CD4-positive, alpha-beta memory T cell (primary cell): ENCODE measurements around the gene ZNF774. TPM values are rescaled to one million over a fixed set of nuclear protein-coding genes. Genes with fewer than 3 reads are reported as not detected.
A peak's percentile ranks its signal among the peaks of the same experiment; 100 is the strongest.

ENCODE experiments used
- CTCF ChIA-PET: fragments of 350-600 bp; sonication (Branson Sonifier 250); formaldehyde crosslinking; loops from one replicate; lab custom pipeline; 2021; ENCODE audit warnings: inconsistent platforms; ENCODE audit not compliant: partially characterized antibody; lab: Charles Lee
- POLR2A ChIA-PET: fragments of 350-600 bp; sonication (Branson Sonifier 250); formaldehyde crosslinking; loops from one replicate; lab custom pipeline; 2021; ENCODE audit not compliant: partially characterized antibody; lab: Charles Lee
- DNase-seq, 5 donors: peaks; one replicate each; pipeline versions ENCODE4 v3.0.0 to v3.0.0-alpha.2; 2020 to 2022; ENCODE audit warnings: mixed read lengths in 1 of 5
- H3K27ac ChIP-seq: one replicate; pipeline ENCODE4 v1.7.0; 2013; ENCODE audit warnings: low read depth, low read length
- H3K27me3 ChIP-seq: 2 replicates; pipeline ENCODE4 v1.7.0; 2013; ENCODE audit warnings: mild to moderate bottlenecking, low read length, moderate library complexity; ENCODE audit not compliant: insufficient read depth
- H3K36me3 ChIP-seq: 2 replicates; pipeline ENCODE4 v1.7.0; 2013; ENCODE audit warnings: mild to moderate bottlenecking, low read length, moderate library complexity; ENCODE audit not compliant: insufficient read depth
- H3K4me1 ChIP-seq: 2 replicates; pipeline ENCODE4 v1.7.0; 2013; ENCODE audit warnings: mild to moderate bottlenecking, low read length, moderate library complexity; ENCODE audit not compliant: insufficient read depth
- H3K4me3 ChIP-seq, 2 donors: one replicate each; pipeline ENCODE4 v1.7.0; 2013; ENCODE audit warnings: low read length in 2 of 2, mild to moderate bottlenecking in 1 of 2
- H3K9me3 ChIP-seq, 2 donors: one replicate each; pipeline ENCODE4 v1.7.0; 2013; ENCODE audit warnings: low read length in 2 of 2, control low read depth in 1 of 2; ENCODE audit not compliant: control insufficient read depth in 1 of 2
- H3K27ac Mint-ChIP-seq, 7 donors: one replicate each; pipeline ENCODE4 v1.8.0; 2020 to 2021; ENCODE audit warnings: mixed read lengths in 7 of 7, mild to moderate bottlenecking in 6 of 7, inconsistent platforms in 3 of 7, moderate library complexity in 3 of 7
- H3K27me3 Mint-ChIP-seq, 2 donors: one replicate each; pipeline ENCODE4 v1.8.0; 2020 to 2021; ENCODE audit warnings: mixed read lengths in 2 of 2
- H3K36me3 Mint-ChIP-seq, 2 donors: one replicate each; pipeline ENCODE4 v1.8.0; 2020 to 2021; ENCODE audit warnings: mixed read lengths in 2 of 2, inconsistent platforms in 1 of 2, mild to moderate bottlenecking in 1 of 2
- H3K4me1 Mint-ChIP-seq, 4 donors: one replicate each; pipeline ENCODE4 v1.8.0; 2020 to 2021; ENCODE audit warnings: mixed read lengths in 4 of 4, mild to moderate bottlenecking in 1 of 4
- H3K4me3 Mint-ChIP-seq, 8 donors: one replicate each; pipeline ENCODE4 v1.8.0; 2020 to 2021; ENCODE audit warnings: mixed read lengths in 8 of 8, mild to moderate bottlenecking in 7 of 8, moderate library complexity in 6 of 8, inconsistent platforms in 3 of 8
- H3K9me3 Mint-ChIP-seq, 8 donors: one replicate each; pipeline ENCODE4 v1.8.0; 2020 to 2021; ENCODE audit warnings: mixed read lengths in 8 of 8, mild to moderate bottlenecking in 5 of 8, inconsistent platforms in 3 of 8, moderate library complexity in 1 of 8
- intact Hi-C: fragments of 100-400 bp; cut with micrococcal nuclease; formaldehyde crosslinking; loops from one replicate; pipeline ENCODE4 v1.15.1; 2023
- polyA plus RNA-seq, 2 donors: library from polyadenylated mRNA; unstranded; fragments of 300-500 nt; fragmentation: Illumina TruSeq; gene quantifications; one replicate each; pipeline ENCODE4 v1.2.3, GENCODE V29; 2021
- total RNA-seq, 2 experiments: library from RNA; stranded (reverse); gene quantifications; one replicate each; pipeline ENCODE4 v1.2.3, GENCODE V29; 2021

The ZNF774 gene
- total and polyA plus RNA-seq, 4 experiments from 2014 or later = 0.78 to 0.81 TPM; not detected in 2

GRCh38 chr15:90349821-90350220 is 2.3 kb upstream of the ZNF774 start:
- no peak overlapping the region for H3K27ac Mint-ChIP-seq
- CTCF ChIA-PET = no interaction called here
- DNase-seq = no peak

GRCh38 chr15:90351479-90352106 is 491 bp upstream of the ZNF774 start:
- peaks cover 10% of the 10 kb centered on the region for H3K4me1 ChIP-seq
- Mint-ChIP-seq H3K36me3 (no peaks in the 10 kb centered on the region), H3K27me3 (peaks cover 0 to 1% of the 10 kb centered on the region in 2 donors), H3K4me3 (peak overlapping the region; percentile 83 to 95 (median 90)), H3K27ac (peak overlapping the region in 3 of 7 donors; percentile 28 to 75 (median 46)), H3K4me1 (peaks cover 8 to 20% (median 14%) of the 10 kb centered on the region in 4 donors), H3K9me3 (peaks cover 0 to 2% (median 0%) of the 10 kb centered on the region in 8 donors)
- POLR2A ChIA-PET = interaction anchor here (0.9 to 1.4 kb wide), 5 partner anchors 10 to 461 kb away, joined by 3 to 5 read pairs (median 4); partner anchors contain the start of gene IQGAP1
- CTCF ChIA-PET = interaction anchor here (0.7 to 2.1 kb wide), 6 partner anchors 9 to 131 kb away, joined by 3 to 6 read pairs (median 4); no protein-coding TSS in a partner anchor
- no peaks in the 10 kb centered on the region for H3K36me3 ChIP-seq
- peak overlapping the region; percentile 50 to 79 for H3K4me3 ChIP-seq
- intact Hi-C loops = loop anchor here (1.0 to 5.0 kb wide), 2 partner anchors 11 to 36 kb away; partner anchors contain the start of gene IQGAP1
- no peaks in the 10 kb centered on the region for H3K9me3 ChIP-seq
- H3K27me3 ChIP-seq = no peaks in the 10 kb centered on the region
- DNase-seq = no peak
- H3K27ac ChIP-seq = no peak overlapping the region

More at GRCh38 chr15:90349821-90350220, 2.3 kb upstream of the ZNF774 start:
- Mint-ChIP-seq H3K9me3 (peaks cover 0 to 2% (median 0%) of the 10 kb centered on the region in 8 donors), H3K4me3 (no peak overlapping the region), H3K36me3 (no peaks in the 10 kb centered on the region), H3K4me1 (peaks cover 8 to 20% (median 14%) of the 10 kb centered on the region in 4 donors), H3K27me3 (peaks cover 0 to 1% of the 10 kb centered on the region in 2 donors)
- no peaks in the 10 kb centered on the region for H3K36me3 ChIP-seq
- no peak overlapping the region for H3K4me3 ChIP-seq
- H3K9me3 ChIP-seq = no peaks in the 10 kb centered on the region
- no peak overlapping the region for H3K27ac ChIP-seq
- no peaks in the 10 kb centered on the region for H3K27me3 ChIP-seq
- H3K4me1 ChIP-seq = peaks cover 10% of the 10 kb centered on the region
- intact Hi-C loops = loop anchor here (5.0 kb wide), 1 partner anchor 37 kb away; the partner anchor contains the start of gene IQGAP1
- POLR2A ChIA-PET = no interaction called here

GRCh38 chr15:90354986-90355385 is 2.9 kb downstream of the ZNF774 start:
- Histone ChIP-seq H3K27ac (no peak overlapping the region), H3K4me1 (peaks cover 10% of the 10 kb centered on the region), H3K36me3 (no peaks in the 10 kb centered on the region), H3K27me3 (no peaks in the 10 kb centered on the region), H3K4me3 (no peak overlapping the region), H3K9me3 (no peaks in the 10 kb centered on the region)
- Mint-ChIP-seq H3K4me1 (peaks cover 5 to 16% (median 11%) of the 10 kb centered on the region in 4 donors), H3K27ac (no peak overlapping the region), H3K4me3 (no peak overlapping the region), H3K36me3 (no peaks in the 10 kb centered on the region), H3K27me3 (no peaks in the 10 kb centered on the region), H3K9me3 (peaks cover 0 to 2% (median 0%) of the 10 kb centered on the region in 8 donors)
- intact Hi-C loops = loop anchor here (5.0 kb wide), 1 partner anchor 32 kb away; the partner anchor contains the start of gene IQGAP1
- POLR2A ChIA-PET = interaction anchor here (1.0 kb wide), 1 partner anchor 126 kb away, joined by 3 read pairs; no protein-coding TSS in a partner anchor
- no peak for DNase-seq
- CTCF ChIA-PET = interaction anchor here (0.6 to 1.8 kb wide), 2 partner anchors 72 to 89 kb away, joined by 3 read pairs; no protein-coding TSS in a partner anchor

GRCh38 chr15:90358124-90359033 is 6.3 kb downstream of the ZNF774 start:
- H3K9me3 ChIP-seq = no peaks in the 10 kb centered on the region
- no peaks in the 10 kb centered on the region for H3K36me3 ChIP-seq
- Mint-ChIP-seq H3K36me3 (no peaks in the 10 kb centered on the region), H3K4me3 (no peak overlapping the region), H3K27me3 (no peaks in the 10 kb centered on the region), H3K27ac (no peak overlapping the region), H3K9me3 (peaks cover 0 to 3% (median 0%) of the 10 kb centered on the region in 8 donors), H3K4me1 (peaks cover 6 to 15% (median 14%) of the 10 kb centered on the region in 4 donors)
- intact Hi-C loops = no loop called here
- H3K4me1 ChIP-seq = peaks cover 15% of the 10 kb centered on the region
- no peak for DNase-seq
- CTCF ChIA-PET = interaction anchor here (0.6 to 3.0 kb wide), 2 partner anchors 38 to 346 kb away, joined by 3 to 12 read pairs; no protein-coding TSS in a partner anchor
- H3K27ac ChIP-seq = no peak overlapping the region
- POLR2A ChIA-PET = no interaction called here
- no peaks in the 10 kb centered on the region for H3K27me3 ChIP-seq
- no peak overlapping the region for H3K4me3 ChIP-seq

- Histone ChIP-seq H3K27ac (no peak overlapping the region), H3K4me1 (peaks cover 15% of the 10 kb centered on the region), H3K36me3 (no peaks in the 10 kb centered on the region), H3K4me3 (no peak overlapping the region), H3K9me3 (no peaks in the 10 kb centered on the region), H3K27me3 (no peaks in the 10 kb centered on the region)
- H3K4me3 Mint-ChIP-seq = no peak overlapping the region
- no peaks in the 10 kb centered on the region for H3K27me3 Mint-ChIP-seq
- H3K27ac Mint-ChIP-seq = no peak overlapping the region
- H3K4me1 Mint-ChIP-seq = peaks cover 9 to 24% (median 20%) of the 10 kb centered on the region in 4 donors
- no peaks in the 10 kb centered on the region for H3K36me3 Mint-ChIP-seq
- ChIA-PET POLR2A (interaction anchor here (1.5 kb wide), 1 partner anchor 27 kb away, joined by 6 read pairs; the partner anchor contains the start of gene IQGAP1), CTCF (interaction anchor here (0.7 to 5.7 kb wide), 19 partner anchors 9 to 425 kb away, joined by 3 to 166 read pairs (median 5); partner anchors contain the start of genes IQGAP1 and ZNF774)
- DNase-seq = no peak
- intact Hi-C loops = no loop called here
- peaks cover 0 to 2% (median 0%) of the 10 kb centered on the region in 8 donors for H3K9me3 Mint-ChIP-seq
These were observed 8.7 kb downstream of the ZNF774 start for GRCh38 chr15:90360746-90361145.

- Histone ChIP-seq H3K27me3 (no peaks in the 10 kb centered on the region), H3K9me3 (no peaks in the 10 kb centered on the region), H3K4me1 (peaks cover 15% of the 10 kb centered on the region), H3K27ac (no peak overlapping the region), H3K36me3 (no peaks in the 10 kb centered on the region), H3K4me3 (no peak overlapping the region)
- DNase-seq = no peak
- no peak overlapping the region for H3K4me3 Mint-ChIP-seq
- no peaks in the 10 kb centered on the region for H3K36me3 Mint-ChIP-seq
- no peaks in the 10 kb centered on the region for H3K27me3 Mint-ChIP-seq
- intact Hi-C loops = loop anchor here (1.0 to 2.0 kb wide), 8 partner anchors 11 to 523 kb away; partner anchors contain the start of genes IQGAP1 and ZNF774
- peaks cover 0 to 2% (median 0%) of the 10 kb centered on the region in 8 donors for H3K9me3 Mint-ChIP-seq
- H3K27ac Mint-ChIP-seq = no peak overlapping the region
- ChIA-PET CTCF (interaction anchor here (0.7 to 5.7 kb wide), 16 partner anchors 11 to 570 kb away, joined by 3 to 166 read pairs (median 4); partner anchors contain the start of gene ZNF774), POLR2A (interaction anchor here (0.6 to 2.2 kb wide), 11 partner anchors 9 to 177 kb away, joined by 3 to 15 read pairs (median 4); partner anchors contain the start of gene IQGAP1)
- peaks cover 15 to 28% (median 22%) of the 10 kb centered on the region in 4 donors for H3K4me1 Mint-ChIP-seq
These were observed 10.8 kb downstream of the ZNF774 start for GRCh38 chr15:90362936-90363212.
